ENCODE measurements around the gene TSC22D1.

- TF ChIP-seq CTCF (IDR thresholded peaks at IDR 0.05) (no peak), POLR2A (IDR thresholded peaks at IDR 0.05) (no peak), POLR2AphosphoS5 (IDR thresholded peaks at IDR 0.05) (no peak)
Measured at GRCh38 chr13:44605275-44605674, 29.1 kb upstream of the TSC22D1 start.
